IMR-90 (cell line): Measurements from ENCODE around the gene PCNP. TPM values are rescaled to one million over a fixed set of nuclear protein-coding genes. Genes with fewer than 3 reads are reported as not detected.
"Not testable (repeated sequence)": the region's sequence is repeated elsewhere in the genome, so short reads cannot be mapped to it uniquely, and the experiment has no call there.

Source experiments
- ATAC-seq: fragments of 200-7000 bp; cut with Tn5 transposase; 2 replicates; pipeline ENCODE4 v1.9.1; 2020; ENCODE audit warnings: low read depth, mild to moderate bottlenecking, moderate library complexity
- BruUV-seq: library from RNA; stranded (reverse); fragments of 400-500 nt; replicated peaks from 2 replicates; lab custom pipeline; 2021; lab: Mats Ljungman, UMichigan
- CTCF ChIA-PET: fragments of 300-600 bp; formaldehyde crosslinking; extraction: SDS; loops from one replicate; lab custom pipeline; 2021; ENCODE audit warnings: antibody characterized with exemption; lab: Yijun Ruan, JAX
- POLR2A ChIA-PET: fragments of 300-600 bp; sonication (Branson Sonifier 250); formaldehyde crosslinking; loops from one replicate; lab custom pipeline; 2022; ENCODE audit warnings: antibody characterized with exemption; ENCODE audit not compliant: unreplicated experiment; lab: Charles Lee
- DNase-seq: peaks from one replicate; pipeline ENCODE4 v3.0.0; 2013
- H2AFZ ChIP-seq: replicated peaks from 2 replicates; pipeline ENCODE3; 2013; ENCODE audit warnings: low read length, mild to moderate bottlenecking; ENCODE audit not compliant: poor library complexity
- H2AK5ac ChIP-seq: 2 replicates; pipeline ENCODE4 v1.6.1; 2013; ENCODE audit warnings: low read depth, low read length, inconsistent platforms
- H2AK9ac ChIP-seq: replicated peaks from 2 replicates; pipeline ENCODE3; 2013; ENCODE audit warnings: mild to moderate bottlenecking, low read depth, low read length, moderate library complexity; ENCODE audit not compliant: poor library complexity
- H2BK120ac ChIP-seq: 2 replicates; pipeline ENCODE4 v1.6.1; 2013; ENCODE audit warnings: low read depth, low read length, inconsistent platforms
- H2BK15ac ChIP-seq: 3 replicates; pipeline ENCODE4 v1.6.1; 2013; ENCODE audit warnings: low read depth, low read length, inconsistent platforms
- H2BK20ac ChIP-seq: 2 replicates; pipeline ENCODE4 v1.6.1; 2013; ENCODE audit warnings: low read depth, mild to moderate bottlenecking, inconsistent platforms, low read length, moderate library complexity
- H2BK5ac ChIP-seq: 2 replicates; pipeline ENCODE4 v1.6.1; 2013; ENCODE audit warnings: mild to moderate bottlenecking, low read depth, low read length, inconsistent platforms; ENCODE audit not compliant: poor library complexity, severe bottlenecking
- H3K14ac ChIP-seq: replicated peaks from 2 replicates; pipeline ENCODE4 v1.6.1; 2013; ENCODE audit warnings: low read depth, low read length, inconsistent platforms
- H3K18ac ChIP-seq: 2 replicates; pipeline ENCODE4 v1.6.1; 2013; ENCODE audit warnings: low read depth, low read length, control low read depth
- H3K23ac ChIP-seq: 2 replicates; pipeline ENCODE4 v1.6.1; 2013; ENCODE audit warnings: low read depth, low read length, inconsistent platforms
- H3K27ac ChIP-seq: 2 replicates; pipeline ENCODE4 v1.5.1; 2013; ENCODE audit warnings: mild to moderate bottlenecking, control low read depth, low read length; ENCODE audit not compliant: insufficient read depth
- H3K27me3 ChIP-seq: 2 replicates; pipeline ENCODE4 v1.6.1; 2013; ENCODE audit warnings: low read length; ENCODE audit not compliant: control insufficient read depth, insufficient read depth
- H3K36me3 ChIP-seq: 2 replicates; pipeline ENCODE4 v1.6.1; 2013; ENCODE audit warnings: low read length, mixed read lengths; ENCODE audit not compliant: control insufficient read depth, insufficient read depth
- H3K4ac ChIP-seq: 2 replicates; pipeline ENCODE4 v1.6.1; 2013; ENCODE audit warnings: low read depth, low read length, inconsistent platforms
- H3K4me1 ChIP-seq: 2 replicates; pipeline ENCODE4 v1.6.1; 2013; ENCODE audit warnings: low read length, mixed read lengths; ENCODE audit not compliant: control insufficient read depth, insufficient read depth
- H3K4me2 ChIP-seq: 2 replicates; pipeline ENCODE4 v1.6.1; 2013; ENCODE audit warnings: low read depth, mild to moderate bottlenecking, control low read depth, low read length, moderate library complexity
- H3K4me3 ChIP-seq: 2 replicates; pipeline ENCODE4 v1.5.1; 2013; ENCODE audit warnings: low read depth, mild to moderate bottlenecking, control low read depth, low read length, moderate library complexity; ENCODE audit not compliant: insufficient read depth
- H3K56ac ChIP-seq: 2 replicates; pipeline ENCODE4 v1.6.1; 2013; ENCODE audit warnings: low read length, inconsistent platforms; ENCODE audit not compliant: insufficient read depth; ENCODE audit errors: extremely low read depth
- H3K79me1 ChIP-seq, 2 experiments: 2 replicates each; pipeline ENCODE4 v1.6.1; 2013; ENCODE audit warnings: low read length in 2 of 2, inconsistent platforms in 1 of 2, low read depth in 1 of 2
- H3K9ac ChIP-seq: 2 replicates; pipeline ENCODE4 v1.6.1; 2013; ENCODE audit warnings: low read depth, low read length, control low read depth
- H3K9me1 ChIP-seq: 2 replicates; pipeline ENCODE4 v1.6.1; 2013; ENCODE audit warnings: low read length, inconsistent platforms; ENCODE audit not compliant: insufficient read depth
- H3K9me3 ChIP-seq: 2 replicates; pipeline ENCODE4 v1.6.1; 2013; ENCODE audit warnings: low read length; ENCODE audit not compliant: control insufficient read depth, insufficient read depth
- H4K20me1 ChIP-seq: 2 replicates; pipeline ENCODE4 v1.6.1; 2013; ENCODE audit warnings: low read length, inconsistent platforms; ENCODE audit not compliant: insufficient read depth
- H4K5ac ChIP-seq: 2 replicates; pipeline ENCODE4 v1.6.1; 2013; ENCODE audit warnings: mild to moderate bottlenecking, low read depth, low read length, control low read depth
- H4K8ac ChIP-seq, 2 experiments: 2 replicates each; pipeline ENCODE4 v1.6.1; 2013; ENCODE audit warnings: low read depth in 2 of 2, low read length in 2 of 2, control low read depth in 1 of 2, inconsistent platforms in 1 of 2
- H4K91ac ChIP-seq: 2 replicates; pipeline ENCODE4 v1.6.1; 2013; ENCODE audit warnings: low read depth, low read length, inconsistent platforms; ENCODE audit not compliant: insufficient read depth
- WGBS, 2 experiments: methylation state at CpG; one replicate each; pipeline versions ENCODE4 v1.1.5 to v1.1.7; 2013; ENCODE audit warnings: missing lambda C conversion rate in 2 of 2; ENCODE audit not compliant: insufficient read length in 1 of 2; ENCODE audit errors: extremely low coverage in 2 of 2; 5-methylcytosine and 5-hydroxymethylcytosine counted together
- dilution Hi-C: fragments of 300-500 bp; cut with HindIII; formaldehyde crosslinking; loops from one replicate; pipeline ENCODE4 v1.14.3; 2018; ENCODE audit warnings: low sequenced_read_pairs; ENCODE audit not compliant: unreplicated experiment
- in situ Hi-C: fragments of 300-500 bp; cut with MboI; formaldehyde crosslinking; loops from 3 replicates; pipeline ENCODE4 v1.14.3; 2019; ENCODE audit warnings: low sequenced_read_pairs, inconsistent platforms, mixed read lengths
- intact Hi-C: fragments of 100-400 bp; cut with micrococcal nuclease; formaldehyde crosslinking; loops from 2 replicates; pipeline ENCODE4 v1.10.0; 2022
- polyA plus RNA-seq, 3 experiments: library from polyadenylated mRNA; depleted of rRNA; stranded (reverse); fragments of >200 nt; gene quantifications; 2 replicates each; pipeline ENCODE4 v1.2.3, GENCODE V29; 2012; ENCODE audit warnings: low replicate concordance in 1 of 3
- total RNA-seq: library from RNA; depleted of rRNA; stranded (reverse); fragments of >200 nt; gene quantifications from 2 replicates; pipeline ENCODE4 v1.2.3, GENCODE V29; 2012

PCNP gene
- total and polyA plus RNA-seq, 2 of the 4 experiments (the other 2 are of a cell fraction), result 34.6 to 53.2 TPM

- H2BK20ac ChIP-seq, H3K27ac ChIP-seq, CTCF ChIA-PET, POLR2A ChIA-PET, H4K5ac ChIP-seq, intact Hi-C loops, BruUV-seq, dilution Hi-C loops, H2AFZ ChIP-seq, H3K4me2 ChIP-seq, H2BK15ac ChIP-seq, H3K79me1 ChIP-seq, H2AK5ac ChIP-seq, H3K9ac ChIP-seq, in situ Hi-C loops, H4K8ac ChIP-seq, ATAC-seq, H4K91ac ChIP-seq, H3K27me3 ChIP-seq, H3K18ac ChIP-seq, H3K36me3 ChIP-seq, H3K4me3 ChIP-seq, H2BK5ac ChIP-seq, H2AK9ac ChIP-seq, H3K14ac ChIP-seq, H3K4ac ChIP-seq, H4K20me1 ChIP-seq, H3K9me3 ChIP-seq, H2BK120ac ChIP-seq, H3K9me1 ChIP-seq, H3K23ac ChIP-seq, H3K4me1 ChIP-seq, H3K56ac ChIP-seq, DNase-seq: not testable (repeated sequence)
- no CpG with 5 or more reads among the region's 1 CpG for WGBS, 2 experiments
Observed at GRCh38 chr3:101536955-101537354, 37.0 kb upstream of the PCNP start.
